Measurements from ENCODE around the gene ZMPSTE24. TPM values are rescaled to one million over a fixed set of nuclear protein-coding genes. Genes with fewer than 3 reads are reported as not detected.
"Not testable (repeated sequence)": the region's sequence is repeated elsewhere in the genome, so short reads cannot be mapped to it uniquely, and the experiment has no call there.

ZMPSTE24 gene
- total RNA-seq, 1 experiment from 2014 or later: 31.3 TPM

GRCh38 chr1:40338745-40339419 is 80.8 kb downstream of the ZMPSTE24 start:
- ChIA-PET POLR2A (interaction anchor here (0.6 to 2.0 kb wide), 9 partner anchors 17 to 254 kb away, joined by 3 to 8 read pairs (median 3); no protein-coding TSS in a partner anchor), CTCF (interaction anchor here (0.5 to 11.2 kb wide), 64 partner anchors 9 to 1121 kb away, joined by 3 to 182 read pairs (median 4); no protein-coding TSS in a partner anchor)
- H3K9me3 Mint-ChIP-seq (ENCODE audit: unreplicated experiment): no peaks in the 10 kb centered on the region
- H3K27ac Mint-ChIP-seq (ENCODE audit: low read depth, unreplicated experiment): no peak overlapping the region
- no peak overlapping the region for H3K4me3 Mint-ChIP-seq (ENCODE audit: unreplicated experiment)
- peaks cover 18% of the 10 kb centered on the region for H3K27me3 Mint-ChIP-seq (ENCODE audit: insufficient read depth, unreplicated experiment)
- H3K4me1 Mint-ChIP-seq (ENCODE audit: insufficient read depth, unreplicated experiment): peaks cover 6% of the 10 kb centered on the region
- peak; percentile 79 for DNase-seq (ENCODE audit: unreplicated experiment)
- intact Hi-C loops (cut with micrococcal nuclease): loop anchor here (1.0 to 2.0 kb wide), 4 partner anchors 66 to 255 kb away; no protein-coding TSS in a partner anchor
- no TSS peak for BruUV-seq (replicated peaks)
- TF ChIP-seq, protein P1, sequence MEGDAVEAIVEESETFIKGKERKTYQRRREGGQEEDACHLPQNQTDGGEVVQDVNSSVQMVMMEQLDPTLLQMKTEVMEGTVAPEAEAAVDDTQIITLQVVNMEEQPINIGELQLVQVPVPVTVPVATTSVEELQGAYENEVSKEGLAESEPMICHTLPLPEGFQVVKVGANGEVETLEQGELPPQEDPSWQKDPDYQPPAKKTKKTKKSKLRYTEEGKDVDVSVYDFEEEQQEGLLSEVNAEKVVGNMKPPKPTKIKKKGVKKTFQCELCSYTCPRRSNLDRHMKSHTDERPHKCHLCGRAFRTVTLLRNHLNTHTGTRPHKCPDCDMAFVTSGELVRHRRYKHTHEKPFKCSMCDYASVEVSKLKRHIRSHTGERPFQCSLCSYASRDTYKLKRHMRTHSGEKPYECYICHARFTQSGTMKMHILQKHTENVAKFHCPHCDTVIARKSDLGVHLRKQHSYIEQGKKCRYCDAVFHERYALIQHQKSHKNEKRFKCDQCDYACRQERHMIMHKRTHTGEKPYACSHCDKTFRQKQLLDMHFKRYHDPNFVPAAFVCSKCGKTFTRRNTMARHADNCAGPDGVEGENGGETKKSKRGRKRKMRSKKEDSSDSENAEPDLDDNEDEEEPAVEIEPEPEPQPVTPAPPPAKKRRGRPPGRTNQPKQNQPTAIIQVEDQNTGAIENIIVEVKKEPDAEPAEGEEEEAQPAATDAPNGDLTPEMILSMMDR (IDR thresholded peaks at IDR 0.05; ENCODE audit: unreplicated experiment): peak; percentile 98
- no peaks in the 10 kb centered on the region for H3K36me3 Mint-ChIP-seq (ENCODE audit: insufficient read depth, unreplicated experiment)

- CTCF ChIA-PET: interaction anchor here (0.5 to 11.2 kb wide), 42 partner anchors 8 to 300 kb away, joined by 3 to 182 read pairs (median 6); no protein-coding TSS in a partner anchor
- intact Hi-C loops (cut with micrococcal nuclease): loop anchor here (2.0 kb wide), 1 partner anchor 65 kb away; no protein-coding TSS in a partner anchor
- POLR2A ChIA-PET: interaction anchor here (0.7 to 2.0 kb wide), 3 partner anchors 35 to 187 kb away, joined by 3 to 8 read pairs (median 6); no protein-coding TSS in a partner anchor
- Mint-ChIP-seq H3K4me3 (ENCODE audit: unreplicated experiment) (no peak overlapping the region), H3K36me3 (ENCODE audit: insufficient read depth, unreplicated experiment) (no peaks in the 10 kb centered on the region), H3K9me3 (ENCODE audit: unreplicated experiment) (no peaks in the 10 kb centered on the region), H3K27me3 (ENCODE audit: insufficient read depth, unreplicated experiment) (peaks cover 18% of the 10 kb centered on the region), H3K27ac (ENCODE audit: low read depth, unreplicated experiment) (no peak overlapping the region), H3K4me1 (ENCODE audit: insufficient read depth, unreplicated experiment) (peaks cover 8% of the 10 kb centered on the region)
- DNase-seq (ENCODE audit: unreplicated experiment): no peak
- BruUV-seq (replicated peaks): no TSS peak
- TF ChIP-seq, protein P1 (IDR thresholded peaks at IDR 0.05; ENCODE audit: unreplicated experiment): no peak
Measured at GRCh38 chr1:40339420-40340323, 81.6 kb downstream of the ZMPSTE24 start.

DNA sequence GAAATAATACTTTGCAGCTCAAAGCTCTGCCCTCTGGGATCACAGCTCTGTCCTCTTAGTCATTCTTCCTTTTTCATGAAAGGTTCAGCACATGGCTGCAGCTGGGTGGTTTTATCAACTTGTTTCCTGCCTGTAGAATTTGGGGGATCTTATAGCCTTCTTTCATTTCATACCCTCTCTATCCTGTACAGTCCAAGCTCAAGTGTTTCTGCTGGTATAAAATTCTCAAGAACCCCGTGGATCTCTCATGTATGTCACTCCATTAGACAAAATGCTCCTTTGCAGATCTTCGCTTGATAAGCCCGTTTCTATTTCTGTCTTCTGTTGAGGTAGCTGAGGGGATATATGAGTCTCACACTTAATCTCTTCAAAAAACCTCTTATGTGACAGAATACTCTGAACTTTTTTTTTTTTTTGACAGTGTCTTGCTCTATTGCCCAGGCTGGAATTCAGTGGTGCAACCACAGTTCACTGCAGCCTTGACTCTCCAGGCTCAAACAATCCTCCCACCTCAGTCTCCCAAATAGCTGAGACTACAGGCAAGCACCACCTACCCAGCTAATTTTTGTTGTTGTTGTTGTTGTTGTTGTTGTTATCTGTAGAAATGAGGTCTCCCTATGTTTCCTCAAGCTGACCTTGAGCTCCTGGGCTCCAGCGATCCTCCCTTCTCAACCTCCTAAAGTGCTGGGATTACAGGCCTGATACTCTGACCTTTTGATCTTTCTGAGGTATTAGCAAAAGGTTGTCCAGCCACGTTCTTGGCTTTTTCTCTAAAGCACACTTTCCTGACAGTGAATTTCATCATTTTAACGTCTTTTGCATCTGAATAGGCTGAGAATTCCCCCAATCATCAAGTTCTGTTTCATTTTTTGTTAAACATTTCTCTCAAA is 83.7 kb downstream of the ZMPSTE24 start:
- no peak overlapping the region for H3K27ac Mint-ChIP-seq (ENCODE audit: low read depth, unreplicated experiment)
- peaks cover 12% of the 10 kb centered on the region for H3K4me1 Mint-ChIP-seq (ENCODE audit: insufficient read depth, unreplicated experiment)
- no peaks in the 10 kb centered on the region for H3K36me3 Mint-ChIP-seq (ENCODE audit: insufficient read depth, unreplicated experiment)
- ChIA-PET CTCF (interaction anchor here (0.6 to 11.2 kb wide), 13 partner anchors 12 to 264 kb away, joined by 3 to 182 read pairs (median 4); no protein-coding TSS in a partner anchor), POLR2A (interaction anchor here (0.6 to 1.5 kb wide), 3 partner anchors 56 to 189 kb away, joined by 3 read pairs; partner anchors contain the start of gene ZMPSTE24)
- intact Hi-C loops (cut with micrococcal nuclease): no loop called here
- DNase-seq (ENCODE audit: unreplicated experiment): no peak
- peaks cover 18% of the 10 kb centered on the region for H3K27me3 Mint-ChIP-seq (ENCODE audit: insufficient read depth, unreplicated experiment)
- H3K4me3 Mint-ChIP-seq (ENCODE audit: unreplicated experiment): no peak overlapping the region
- TF ChIP-seq, protein P1 (IDR thresholded peaks at IDR 0.05; ENCODE audit: unreplicated experiment): no peak
- H3K9me3 Mint-ChIP-seq (ENCODE audit: unreplicated experiment): no peaks in the 10 kb centered on the region
- no TSS peak for BruUV-seq (replicated peaks)

DNA sequence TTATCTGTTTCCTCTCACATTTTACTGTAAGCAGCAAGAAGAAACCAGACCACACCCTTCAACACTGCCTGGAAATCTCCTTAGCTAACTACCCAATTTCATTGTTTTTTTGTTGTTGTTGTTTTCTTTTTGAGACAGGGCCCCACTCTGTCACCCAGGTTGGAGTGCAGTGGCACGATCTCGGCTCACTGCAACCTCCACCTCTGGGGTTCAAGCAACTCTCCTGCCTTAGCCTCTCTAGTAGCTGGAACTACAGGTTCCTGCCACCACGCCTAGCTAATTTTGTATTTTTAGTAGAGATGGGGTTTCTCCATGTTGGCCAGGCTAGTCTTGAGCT is 84.3 kb downstream of the ZMPSTE24 start:
- H3K9me3 Mint-ChIP-seq (ENCODE audit: unreplicated experiment); BruUV-seq (replicated peaks); DNase-seq (ENCODE audit: unreplicated experiment); H3K27ac Mint-ChIP-seq (ENCODE audit: low read depth, unreplicated experiment); H3K36me3 Mint-ChIP-seq (ENCODE audit: insufficient read depth, unreplicated experiment); H3K4me3 Mint-ChIP-seq (ENCODE audit: unreplicated experiment); intact Hi-C loops (cut with micrococcal nuclease): not testable (repeated sequence)
- Mint-ChIP-seq H3K4me1 (ENCODE audit: insufficient read depth, unreplicated experiment) (peaks cover 12% of the 10 kb centered on the region), H3K27me3 (ENCODE audit: insufficient read depth, unreplicated experiment) (peaks cover 18% of the 10 kb centered on the region)
- ChIA-PET POLR2A (interaction anchor here (1.5 kb wide), 1 partner anchor 190 kb away, joined by 3 read pairs; no protein-coding TSS in a partner anchor), CTCF (interaction anchor here (0.7 to 11.2 kb wide), 7 partner anchors 26 to 264 kb away, joined by 3 to 182 read pairs (median 3); no protein-coding TSS in a partner anchor)
